Neural progenitor cell (in vitro differentiated cells): ENCODE data around the gene CCDC117.

ENCODE experiments used
- EZH2 ChIP-seq: fragments of 200-600 bp; sonication (generic); IDR thresholded peaks from 2 replicates; pipeline ENCODE4 v1.6.1; 2017; ENCODE audit warnings: antibody characterized with exemption, mild to moderate bottlenecking, moderate library complexity
- EZH2phosphoT487 ChIP-seq: fragments of 200-600 bp; sonication (generic); IDR thresholded peaks from 2 replicates; pipeline ENCODE4 v1.6.1; 2017; ENCODE audit warnings: antibody characterized with exemption
- TF ChIP-seq, protein P1 (sequence below): fragments of 200-600 bp; sonication (generic); IDR thresholded peaks from 2 replicates; pipeline ENCODE4 v1.5.1; 2017; ENCODE audit warnings: antibody characterized with exemption, mild to moderate bottlenecking

GRCh38 chr22:28734393-28734792 is 38.1 kb upstream of the CCDC117 start:
- TF ChIP-seq EZH2 (no peak), EZH2phosphoT487 (no peak)
- TF ChIP-seq, protein P1, sequence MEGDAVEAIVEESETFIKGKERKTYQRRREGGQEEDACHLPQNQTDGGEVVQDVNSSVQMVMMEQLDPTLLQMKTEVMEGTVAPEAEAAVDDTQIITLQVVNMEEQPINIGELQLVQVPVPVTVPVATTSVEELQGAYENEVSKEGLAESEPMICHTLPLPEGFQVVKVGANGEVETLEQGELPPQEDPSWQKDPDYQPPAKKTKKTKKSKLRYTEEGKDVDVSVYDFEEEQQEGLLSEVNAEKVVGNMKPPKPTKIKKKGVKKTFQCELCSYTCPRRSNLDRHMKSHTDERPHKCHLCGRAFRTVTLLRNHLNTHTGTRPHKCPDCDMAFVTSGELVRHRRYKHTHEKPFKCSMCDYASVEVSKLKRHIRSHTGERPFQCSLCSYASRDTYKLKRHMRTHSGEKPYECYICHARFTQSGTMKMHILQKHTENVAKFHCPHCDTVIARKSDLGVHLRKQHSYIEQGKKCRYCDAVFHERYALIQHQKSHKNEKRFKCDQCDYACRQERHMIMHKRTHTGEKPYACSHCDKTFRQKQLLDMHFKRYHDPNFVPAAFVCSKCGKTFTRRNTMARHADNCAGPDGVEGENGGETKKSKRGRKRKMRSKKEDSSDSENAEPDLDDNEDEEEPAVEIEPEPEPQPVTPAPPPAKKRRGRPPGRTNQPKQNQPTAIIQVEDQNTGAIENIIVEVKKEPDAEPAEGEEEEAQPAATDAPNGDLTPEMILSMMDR, result no peak
